Caco-2 (cell line): Measurements from ENCODE around the gene CNTNAP4. TPM values are rescaled to one million over a fixed set of nuclear protein-coding genes. Genes with fewer than 3 reads are reported as not detected.

ENCODE experiments used
- BruUV-seq: library from RNA; stranded (reverse); fragments of 400-500 nt; replicated peaks from 2 replicates; lab custom pipeline; 2021; lab: Mats Ljungman, UMichigan
- CTCF ChIA-PET: fragments of 300-600 bp; sonication (Branson Sonifier 250); formaldehyde crosslinking; loops from one replicate; lab custom pipeline; 2022; ENCODE audit warnings: antibody characterized with exemption; lab: Charles Lee
- POLR2A ChIA-PET: fragments of 300-600 bp; sonication (Branson Sonifier 250); formaldehyde crosslinking; loops from one replicate; lab custom pipeline; 2022; ENCODE audit warnings: antibody characterized with exemption; lab: Charles Lee
- DNase-seq, 2 experiments: peaks; one replicate each; pipeline versions ENCODE4 v3.0.0 to v3.0.0-alpha.2; 2020 to 2022
- H3K27me3 ChIP-seq: replicated peaks from 2 replicates; pipeline ENCODE4 v1.6.0; 2011; ENCODE audit warnings: low read length; ENCODE audit not compliant: control insufficient read depth, insufficient read depth
- H3K36me3 ChIP-seq: 2 replicates; pipeline ENCODE4 v1.5.1; 2011; ENCODE audit warnings: low read length; ENCODE audit not compliant: control insufficient read depth, insufficient read depth
- H3K4me1 ChIP-seq: fragments of 250-450 bp; sonication (Bioruptor Pico); 2 replicates; pipeline ENCODE4 v1.5.1; 2020; ENCODE audit warnings: mild to moderate bottlenecking
- H3K4me3 ChIP-seq: 2 replicates; pipeline ENCODE4 v1.5.1; 2011; ENCODE audit warnings: low read depth, mild to moderate bottlenecking, control low read depth, low read length
- H3K9me3 ChIP-seq: fragments of 250-450 bp; sonication (Bioruptor Pico); 2 replicates; pipeline ENCODE4 v1.5.1; 2020; ENCODE audit warnings: mild to moderate bottlenecking, moderate library complexity
- H3K27ac Mint-ChIP-seq: one replicate; pipeline ENCODE4 v1.8.0; 2022; ENCODE audit warnings: mixed read lengths; ENCODE audit not compliant: unreplicated experiment
- H3K27me3 Mint-ChIP-seq: one replicate; pipeline ENCODE4 v1.8.0; 2022; ENCODE audit warnings: mixed read lengths; ENCODE audit not compliant: insufficient read depth, unreplicated experiment
- H3K36me3 Mint-ChIP-seq: one replicate; pipeline ENCODE4 v1.8.0; 2022; ENCODE audit warnings: mild to moderate bottlenecking, mixed read lengths; ENCODE audit not compliant: insufficient read depth, unreplicated experiment
- H3K4me1 Mint-ChIP-seq: one replicate; pipeline ENCODE4 v1.8.0; 2022; ENCODE audit warnings: low read depth, mixed read lengths; ENCODE audit not compliant: unreplicated experiment
- H3K4me3 Mint-ChIP-seq: one replicate; pipeline ENCODE4 v1.8.0; 2022; ENCODE audit warnings: mild to moderate bottlenecking, moderate library complexity, mixed read lengths; ENCODE audit not compliant: unreplicated experiment
- H3K9me3 Mint-ChIP-seq: one replicate; pipeline ENCODE4 v1.8.0; 2022; ENCODE audit warnings: mixed read lengths; ENCODE audit not compliant: unreplicated experiment
- intact Hi-C: fragments of 100-400 bp; cut with micrococcal nuclease; formaldehyde crosslinking; loops from one replicate; pipeline ENCODE4 v1.10.0; 2022; ENCODE audit not compliant: unreplicated experiment
- total RNA-seq: library from RNA; stranded (reverse); gene quantifications from 2 replicates; pipeline ENCODE4 v1.2.3, GENCODE V29; 2022
- TF ChIP-seq, protein P1 (sequence below), 2 experiments: fragments of 200-600 bp in 1 of 2; IDR thresholded peaks; 1 replicate in 1 of 2; 2 replicates in 1 of 2; pipeline versions ENCODE4 v1.5.1 to v1.8.0; 2011 to 2022; ENCODE audit warnings: antibody characterized with exemption in 1 of 2, control low read depth in 1 of 2, inconsistent platforms in 1 of 2, low read depth in 1 of 2, low read length in 1 of 2, mild to moderate bottlenecking in 1 of 2, moderate library complexity in 1 of 2; ENCODE audit not compliant: insufficient read depth in 1 of 2, severe bottlenecking in 1 of 2, unreplicated experiment in 1 of 2

Gene CNTNAP4
- total RNA-seq, 1 experiment from 2014 or later, result not detected

DNA sequence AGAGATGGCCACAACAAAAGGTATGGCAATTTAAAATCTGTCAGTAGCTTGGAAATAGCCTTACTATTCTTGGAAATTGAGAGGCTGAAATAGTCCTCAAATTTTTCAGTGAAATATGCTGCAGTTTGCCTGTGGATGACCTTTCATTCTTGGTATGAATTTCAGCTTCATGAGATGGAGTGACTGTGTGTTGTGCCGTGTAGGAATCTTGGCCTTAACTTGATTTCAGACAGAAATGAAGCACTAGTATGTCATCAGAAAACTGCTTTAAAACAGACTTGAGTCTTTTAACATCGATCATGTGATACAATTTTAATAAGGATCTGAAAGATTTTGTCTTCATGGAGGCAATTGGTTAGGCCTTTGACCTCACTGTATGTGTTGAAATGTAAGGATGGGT is 247.2 kb downstream of the CNTNAP4 start:
- no TSS peak for BruUV-seq
- H3K27ac Mint-ChIP-seq, result no peak overlapping the region
- TF ChIP-seq, protein P1, sequence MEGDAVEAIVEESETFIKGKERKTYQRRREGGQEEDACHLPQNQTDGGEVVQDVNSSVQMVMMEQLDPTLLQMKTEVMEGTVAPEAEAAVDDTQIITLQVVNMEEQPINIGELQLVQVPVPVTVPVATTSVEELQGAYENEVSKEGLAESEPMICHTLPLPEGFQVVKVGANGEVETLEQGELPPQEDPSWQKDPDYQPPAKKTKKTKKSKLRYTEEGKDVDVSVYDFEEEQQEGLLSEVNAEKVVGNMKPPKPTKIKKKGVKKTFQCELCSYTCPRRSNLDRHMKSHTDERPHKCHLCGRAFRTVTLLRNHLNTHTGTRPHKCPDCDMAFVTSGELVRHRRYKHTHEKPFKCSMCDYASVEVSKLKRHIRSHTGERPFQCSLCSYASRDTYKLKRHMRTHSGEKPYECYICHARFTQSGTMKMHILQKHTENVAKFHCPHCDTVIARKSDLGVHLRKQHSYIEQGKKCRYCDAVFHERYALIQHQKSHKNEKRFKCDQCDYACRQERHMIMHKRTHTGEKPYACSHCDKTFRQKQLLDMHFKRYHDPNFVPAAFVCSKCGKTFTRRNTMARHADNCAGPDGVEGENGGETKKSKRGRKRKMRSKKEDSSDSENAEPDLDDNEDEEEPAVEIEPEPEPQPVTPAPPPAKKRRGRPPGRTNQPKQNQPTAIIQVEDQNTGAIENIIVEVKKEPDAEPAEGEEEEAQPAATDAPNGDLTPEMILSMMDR (IDR thresholded peaks at IDR 0.05; ENCODE audit: insufficient read depth in 1 of 2, low read depth in 1 of 2, low read length in 1 of 2, severe bottlenecking in 1 of 2, unreplicated experiment in 1 of 2), result no peak
- Histone ChIP-seq H3K4me3 (no peak overlapping the region), H3K9me3 (no peaks in the 10 kb centered on the region), H3K27me3 (no peaks in the 10 kb centered on the region), H3K4me1 (no peaks in the 10 kb centered on the region), H3K36me3 (no peaks in the 10 kb centered on the region)
- DNase-seq, result no peak
- POLR2A ChIA-PET, result no interaction called here
- CTCF ChIA-PET, result no interaction called here
- intact Hi-C loops, result no loop called here
- no peaks in the 10 kb centered on the region for H3K27me3 Mint-ChIP-seq
- H3K4me3 Mint-ChIP-seq, result no peak overlapping the region
- H3K36me3 Mint-ChIP-seq, result no peaks in the 10 kb centered on the region
- H3K4me1 Mint-ChIP-seq, result no peaks in the 10 kb centered on the region
- H3K9me3 Mint-ChIP-seq, result no peaks in the 10 kb centered on the region

DNA sequence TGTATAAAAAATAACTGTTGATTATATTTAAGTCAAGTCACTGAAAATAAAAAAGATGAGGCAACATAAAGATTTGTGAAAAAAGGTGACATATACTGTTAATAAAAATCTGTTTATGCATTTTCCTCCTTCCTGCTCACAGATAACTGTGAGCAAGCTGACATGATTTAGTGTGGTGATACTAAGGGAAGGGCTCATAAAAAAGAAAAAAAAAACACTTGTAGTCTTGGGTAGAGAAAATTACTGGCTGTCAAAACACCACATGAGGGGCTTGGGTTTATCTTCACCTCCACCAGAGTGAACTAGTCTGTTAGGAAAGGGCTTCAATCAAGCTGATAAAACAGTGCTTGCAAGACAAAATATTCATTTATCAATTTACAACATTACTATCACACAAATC is 247.6 kb downstream of the CNTNAP4 start:
- H3K4me3 Mint-ChIP-seq, result no peak overlapping the region
- no peak for DNase-seq
- intact Hi-C loops, result no loop called here
- no peaks in the 10 kb centered on the region for H3K4me1 Mint-ChIP-seq
- Histone ChIP-seq H3K4me1 (no peaks in the 10 kb centered on the region), H3K9me3 (no peaks in the 10 kb centered on the region), H3K27me3 (no peaks in the 10 kb centered on the region), H3K36me3 (no peaks in the 10 kb centered on the region), H3K4me3 (no peak overlapping the region)
- CTCF ChIA-PET, result no interaction called here
- no TSS peak for BruUV-seq
- no peaks in the 10 kb centered on the region for H3K9me3 Mint-ChIP-seq
- no peaks in the 10 kb centered on the region for H3K36me3 Mint-ChIP-seq
- H3K27ac Mint-ChIP-seq, result no peak overlapping the region
- TF ChIP-seq, protein P1 (IDR thresholded peaks at IDR 0.05; ENCODE audit: insufficient read depth in 1 of 2, low read depth in 1 of 2, low read length in 1 of 2, severe bottlenecking in 1 of 2, unreplicated experiment in 1 of 2), result no peak
- no peaks in the 10 kb centered on the region for H3K27me3 Mint-ChIP-seq
- POLR2A ChIA-PET, result no interaction called here

DNA sequence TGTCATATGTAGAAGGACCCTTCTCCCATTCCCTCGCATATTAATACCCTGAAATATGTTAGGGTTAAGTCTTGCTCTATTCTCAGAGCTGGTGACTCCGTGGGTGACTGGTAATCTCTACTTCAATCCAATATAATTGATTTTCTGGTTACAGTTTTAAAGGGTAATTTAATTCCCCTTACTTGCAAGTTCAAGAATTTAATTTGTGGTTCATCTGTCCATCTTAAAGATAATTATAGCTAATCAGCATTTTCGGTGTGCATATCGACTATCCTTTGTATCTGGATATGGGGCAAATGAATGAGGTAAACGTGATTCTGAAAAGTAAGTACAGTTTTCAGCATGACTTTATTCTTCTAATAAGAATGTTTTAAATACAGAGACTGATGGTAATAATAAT is 250.0 kb downstream of the CNTNAP4 start:
- Histone ChIP-seq H3K4me1 (peaks cover 8% of the 10 kb centered on the region), H3K4me3 (no peak overlapping the region), H3K36me3 (no peaks in the 10 kb centered on the region), H3K9me3 (no peaks in the 10 kb centered on the region), H3K27me3 (no peaks in the 10 kb centered on the region)
- TF ChIP-seq, protein P1 (IDR thresholded peaks at IDR 0.05; ENCODE audit: insufficient read depth in 1 of 2, low read depth in 1 of 2, low read length in 1 of 2, severe bottlenecking in 1 of 2, unreplicated experiment in 1 of 2), result no peak
- ChIA-PET POLR2A (no interaction called here), CTCF (no interaction called here)
- no peaks in the 10 kb centered on the region for H3K27me3 Mint-ChIP-seq
- no peak overlapping the region for H3K4me3 Mint-ChIP-seq
- no peak overlapping the region for H3K27ac Mint-ChIP-seq
- intact Hi-C loops, result no loop called here
- BruUV-seq, result no TSS peak
- no peaks in the 10 kb centered on the region for H3K36me3 Mint-ChIP-seq
- peaks cover 6% of the 10 kb centered on the region for H3K4me1 Mint-ChIP-seq
- no peaks in the 10 kb centered on the region for H3K9me3 Mint-ChIP-seq
- no peak for DNase-seq
